ENCODE measurements around the gene RNF128.
A peak's percentile ranks its signal among the peaks of the same experiment; 100 is the strongest.

Gene RNF128

GRCh38 chrX:106780264-106780663 is 53.8 kb downstream of the RNF128 start:
- TF ChIP-seq CTCF (IDR thresholded peaks at IDR 0.05; ENCODE audit: insufficient read depth, low read depth, low read length, missing control alignments): no peak
- no peak overlapping the region for H3K4me3 ChIP-seq (ENCODE audit: low read length)
- DNase-seq (ENCODE audit: low read depth): peak; percentile 16

GRCh38 chrX:106780664-106781377 is 54.3 kb downstream of the RNF128 start:
- peak; percentile 28 for DNase-seq (ENCODE audit: low read depth)
- TF ChIP-seq CTCF (IDR thresholded peaks at IDR 0.05; ENCODE audit: insufficient read depth, low read depth, low read length, missing control alignments): no peak
- no peak overlapping the region for H3K4me3 ChIP-seq (ENCODE audit: low read length)

GRCh38 chrX:106783716-106784115 is 57.2 kb downstream of the RNF128 start:
- no peak overlapping the region for H3K4me3 ChIP-seq (ENCODE audit: low read length)
- no peak for DNase-seq (ENCODE audit: low read depth)
- no peak for TF ChIP-seq CTCF (IDR thresholded peaks at IDR 0.05; ENCODE audit: insufficient read depth, low read depth, low read length, missing control alignments)

- peak; percentile 18 for TF ChIP-seq CTCF (IDR thresholded peaks at IDR 0.05; ENCODE audit: insufficient read depth, low read depth, low read length, missing control alignments)
- peak; percentile 22 for DNase-seq (ENCODE audit: low read depth)
- H3K4me3 ChIP-seq (ENCODE audit: low read length): no peak overlapping the region
Measured at GRCh38 chrX:106791495-106791894, 65.0 kb downstream of the RNF128 start.

GRCh38 chrX:106802063-106802387 is 75.5 kb downstream of the RNF128 start:
- TF ChIP-seq CTCF (IDR thresholded peaks at IDR 0.05; ENCODE audit: insufficient read depth, low read depth, low read length, missing control alignments): no peak
- DNase-seq (ENCODE audit: low read depth): peak; percentile 18
- H3K4me3 ChIP-seq (ENCODE audit: low read length): peak overlapping the region; percentile 74

GRCh38 chrX:106802388-106803275 is 76.1 kb downstream of the RNF128 start, which contains the start of gene TBC1D8B:
TBC1D8B (plus strand) TSS chrX:106802673; CDS start chrX:106802854, 181 bp downstream.
- peak; percentile 90 for DNase-seq (ENCODE audit: low read depth)
- no peak for TF ChIP-seq CTCF (IDR thresholded peaks at IDR 0.05; ENCODE audit: insufficient read depth, low read depth, low read length, missing control alignments)
- peak within 1 kb of the TSS; percentile 74 for H3K4me3 ChIP-seq (ENCODE audit: low read length)

All from epithelial cell of esophagus (primary cell).